Fibroblast of skin of abdomen (primary cell): ENCODE measurements around the gene BRAP.
"Not testable (repeated sequence)": the region's sequence is repeated elsewhere in the genome, so short reads cannot be mapped to it uniquely, and the experiment has no call there.

Source experiments
- DNase-seq: peaks from one replicate; pipeline ENCODE4 v3.0.0-alpha.2; 2013

BRAP gene

GRCh38 chr12:111606767-111607230 is 79.0 kb downstream of the BRAP start:
- DNase-seq = no peak

DNA sequence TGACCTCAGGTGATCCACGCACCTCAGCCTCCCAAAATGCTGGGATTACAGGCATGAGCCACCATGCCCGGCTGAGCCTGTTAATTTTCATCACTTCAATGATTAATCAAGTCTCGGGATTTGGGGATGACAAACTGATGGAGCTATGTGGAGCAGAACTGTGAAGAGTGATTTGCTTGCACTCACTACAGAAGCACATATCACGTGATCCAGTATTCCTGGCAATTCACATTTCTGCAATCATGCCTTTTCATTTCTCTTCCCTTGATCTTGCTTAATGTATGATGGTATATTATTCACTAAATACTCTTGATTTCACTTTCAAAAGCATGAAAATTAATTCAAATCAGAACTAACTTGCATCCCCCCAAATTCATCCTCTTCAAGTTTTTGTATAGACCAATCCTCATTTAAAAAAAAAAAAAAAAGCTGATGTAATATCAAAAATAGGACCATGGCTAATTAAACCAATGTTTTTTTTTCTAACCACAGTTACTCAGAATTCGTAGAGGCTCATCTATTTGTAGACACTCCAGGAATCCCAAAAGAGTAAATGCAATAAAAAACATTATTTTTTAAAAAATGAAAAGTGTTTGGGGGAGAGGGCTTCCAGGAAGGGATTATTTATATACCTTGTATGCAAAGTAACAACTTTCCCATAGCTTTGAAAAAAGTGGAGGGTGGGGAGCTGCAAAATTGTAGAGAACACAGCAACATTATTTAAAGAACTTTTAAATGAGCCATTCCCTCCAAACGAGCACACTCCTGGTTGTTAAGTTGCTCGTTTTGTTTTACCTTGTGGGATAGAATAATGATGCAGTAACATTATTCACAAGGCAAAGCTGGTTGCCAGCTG is 79.6 kb downstream of the BRAP start:
- DNase-seq = peak; percentile 58

DNA sequence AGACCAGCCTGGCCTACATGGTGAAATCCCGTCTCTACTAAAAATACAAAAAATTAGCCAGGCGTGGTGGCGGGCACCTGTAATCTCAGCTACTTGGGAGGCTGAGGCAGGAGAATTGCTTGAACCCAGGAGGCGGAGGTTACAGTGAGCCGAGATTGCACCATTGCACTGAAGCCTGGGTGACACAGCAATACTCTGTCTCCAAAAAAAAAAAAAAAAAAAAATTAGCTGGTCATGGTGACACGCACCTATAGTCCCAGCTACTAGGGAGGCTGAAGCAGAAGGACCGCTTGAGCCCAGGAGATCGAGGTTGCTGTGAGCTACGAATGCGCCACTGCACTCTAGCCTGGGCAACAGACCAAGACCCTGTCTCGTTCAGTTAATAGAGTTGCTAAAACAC is 82.9 kb downstream of the BRAP start:
- not testable (repeated sequence) for DNase-seq

DNA sequence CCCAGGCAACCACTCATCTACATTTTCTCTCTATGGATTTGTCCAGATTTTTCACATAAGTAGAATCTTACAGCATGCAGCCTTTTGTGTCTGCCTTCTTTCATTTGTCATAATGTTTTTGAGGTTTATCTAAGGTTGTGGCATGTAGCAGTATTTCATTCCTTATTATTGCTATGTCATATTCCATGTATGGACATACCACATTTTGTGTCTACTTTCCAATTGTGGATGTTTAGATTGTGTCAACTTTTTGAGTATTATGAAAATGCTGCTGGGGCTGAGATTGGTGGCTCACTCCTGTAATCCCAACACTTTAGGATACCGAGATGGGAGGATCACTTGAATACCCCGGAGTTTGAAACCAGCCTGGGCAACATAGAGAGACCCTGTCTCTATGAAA is 83.4 kb downstream of the BRAP start:
- no peak for DNase-seq

- not testable (repeated sequence) for DNase-seq
Measured at GRCh38 chr12:111600986-111601385, 84.8 kb downstream of the BRAP start.

DNA sequence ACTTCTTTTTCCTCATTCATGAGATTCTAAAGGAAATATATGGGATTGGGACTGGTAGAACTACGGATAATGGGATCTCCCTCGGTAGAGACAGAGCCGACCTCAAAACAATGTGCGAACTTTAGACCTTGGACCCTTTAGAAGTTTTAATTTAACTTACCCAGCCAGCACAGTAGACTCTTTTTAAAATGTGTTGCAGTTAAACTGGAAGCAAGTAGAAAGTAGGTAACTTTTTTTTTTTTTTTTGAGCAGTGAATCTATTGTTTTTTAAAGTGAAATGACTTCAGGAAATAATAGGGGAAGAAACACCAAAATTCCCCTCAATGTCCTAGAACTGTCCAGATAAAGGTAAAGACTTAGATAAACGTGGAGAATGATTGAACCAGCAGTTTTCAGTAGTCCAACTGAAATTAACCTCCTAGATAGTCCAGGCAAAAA is 85.5 kb downstream of the BRAP start:
- DNase-seq = no peak

DNA sequence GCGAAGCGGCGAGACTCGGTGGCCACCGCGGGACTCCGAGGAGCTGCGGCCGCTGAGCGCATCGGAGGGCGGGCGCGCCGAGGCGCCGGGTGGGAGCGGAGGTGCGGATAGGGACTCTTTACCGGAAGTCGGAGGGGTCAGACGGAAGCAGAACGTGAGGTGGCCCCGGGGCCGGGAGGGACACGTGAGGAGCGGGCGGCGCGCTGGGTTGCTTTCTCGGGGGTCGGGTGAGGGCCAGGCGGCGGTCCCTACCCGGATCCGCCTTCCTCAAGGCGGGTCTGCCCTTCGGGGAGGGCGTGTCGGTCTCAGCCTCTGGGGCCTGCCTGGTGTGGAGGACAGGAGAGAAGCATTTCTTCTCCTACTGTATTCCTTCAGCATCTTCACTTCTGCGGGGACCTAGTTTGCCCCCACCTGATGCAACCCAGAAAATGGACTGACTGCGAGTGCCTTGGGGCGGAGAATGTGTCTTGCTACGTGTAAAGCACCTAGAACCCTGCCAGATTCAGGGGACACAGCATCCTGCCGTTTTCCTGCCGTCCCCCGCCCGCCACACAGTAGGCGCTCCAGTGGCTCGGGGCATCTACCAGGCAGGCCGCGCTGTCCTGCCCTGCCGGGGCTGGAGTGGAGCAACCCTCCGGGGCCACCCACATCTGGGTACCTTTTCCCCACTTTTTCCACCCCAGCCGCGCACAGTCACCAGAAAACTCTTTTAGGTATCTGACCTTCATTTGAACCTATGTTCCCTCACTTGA is 86.1 kb downstream of the BRAP start:
- DNase-seq = peak; percentile 97

DNA sequence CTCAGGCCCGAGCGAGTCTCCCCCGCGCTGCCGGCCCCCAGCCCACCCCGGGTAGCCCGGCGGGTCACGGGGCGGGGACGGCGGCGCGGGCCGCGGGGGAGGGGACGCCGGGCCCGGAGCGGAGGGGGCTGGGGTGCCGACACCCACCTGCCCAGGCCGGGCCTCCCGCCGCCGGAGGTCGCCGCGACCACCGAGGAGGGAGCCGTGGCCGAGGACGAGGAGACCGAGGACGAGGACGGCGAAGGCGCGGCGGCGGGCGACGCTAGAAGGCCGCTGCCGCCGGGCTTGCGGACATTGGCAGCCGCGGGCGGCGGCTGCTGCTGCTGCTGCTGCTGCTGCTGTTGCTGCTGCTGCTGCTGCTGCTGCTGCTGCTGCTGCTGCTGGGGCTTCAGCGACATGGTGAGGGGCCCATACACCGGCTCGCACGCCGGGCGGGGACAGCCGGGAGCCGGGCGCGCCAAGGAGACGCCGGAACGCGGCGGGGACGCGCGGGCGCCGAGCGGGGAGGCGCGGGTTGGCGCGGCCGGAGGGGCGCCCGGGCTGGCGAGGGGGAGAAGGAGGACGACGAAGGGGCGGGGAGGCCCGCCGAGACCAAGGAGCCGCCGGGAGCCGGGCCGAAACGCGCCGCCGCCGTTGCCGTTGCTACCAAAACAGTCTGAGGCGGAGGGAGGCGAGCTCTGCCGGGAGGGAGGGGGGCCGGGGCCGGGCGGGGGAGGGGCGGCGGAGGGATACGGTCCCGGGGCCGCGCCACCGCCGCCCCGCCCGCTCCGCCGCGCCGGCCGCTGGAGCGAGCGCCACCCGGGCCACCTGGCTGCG is 86.9 kb downstream of the BRAP start, which contains the start of gene ATXN2:
Gene ATXN2 (minus strand): TSS at position 679 of the 816 bp plus-strand sequence. CDS start 281 bp downstream, at position 398.
- no peak for DNase-seq

DNA sequence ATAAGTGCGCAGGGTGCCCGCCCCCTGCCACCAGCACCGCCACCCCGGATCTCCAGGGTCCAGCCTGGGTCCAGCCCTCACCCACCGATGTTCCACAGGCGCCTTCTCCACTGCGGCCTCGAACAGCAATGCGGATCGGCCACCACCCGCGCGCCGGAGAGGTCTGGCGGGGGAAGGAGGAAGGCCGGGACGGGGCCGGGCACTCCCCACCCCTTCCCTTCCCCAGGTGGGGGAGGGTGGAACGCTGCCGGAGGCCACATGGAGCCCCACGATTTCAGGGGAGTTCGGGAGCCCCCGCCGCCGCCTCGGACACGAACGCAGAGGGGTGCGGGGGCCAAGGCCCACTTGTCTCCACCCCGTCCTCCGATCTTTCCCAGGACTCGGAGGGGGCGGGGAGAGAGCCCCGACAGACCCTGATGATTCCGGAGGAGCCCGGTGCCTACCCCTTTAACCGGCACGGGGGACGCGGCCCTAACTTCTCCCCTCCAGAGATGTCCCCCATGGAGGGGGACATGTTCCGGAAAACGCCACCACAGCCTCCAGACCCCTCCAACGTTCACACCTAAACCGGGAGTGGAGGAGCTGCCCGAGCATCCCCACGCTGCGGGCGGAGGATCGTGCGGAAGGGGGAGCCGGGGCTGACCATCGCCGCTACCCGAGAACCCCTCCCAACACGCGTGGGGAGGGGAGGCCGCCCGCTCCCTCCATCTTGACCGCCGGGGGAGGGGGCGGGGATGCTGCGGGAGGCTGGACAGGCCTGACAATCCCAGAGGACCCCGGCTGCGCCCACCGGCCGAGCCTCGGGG is 87.7 kb downstream of the BRAP start:
- no peak for DNase-seq

- peak; percentile 48 for DNase-seq
Measured at GRCh38 chr12:111596985-111597830, 88.5 kb downstream of the BRAP start.

DNA sequence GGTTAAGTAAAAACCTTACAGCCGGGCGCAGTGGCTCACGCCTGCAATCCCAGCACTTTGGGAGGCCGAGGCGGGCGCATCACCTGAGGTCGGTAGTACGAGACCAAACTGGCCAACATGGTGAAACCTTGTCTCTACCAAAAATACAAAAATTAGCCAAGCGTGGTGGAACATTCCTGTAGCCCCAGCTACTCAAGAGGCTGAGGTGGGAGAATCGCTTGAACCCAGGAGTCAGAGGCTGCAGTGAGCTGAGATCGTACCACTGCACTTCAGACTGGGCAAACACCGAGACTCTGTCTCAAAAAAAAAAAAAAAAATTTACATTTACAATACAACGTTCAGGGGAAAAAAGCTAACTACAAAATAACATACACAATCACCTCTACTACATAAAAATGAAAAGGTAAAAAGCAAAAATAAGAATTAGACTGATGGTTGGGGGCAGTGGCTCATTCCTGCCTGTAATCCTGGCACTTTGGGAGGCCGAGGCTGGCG is 90.4 kb downstream of the BRAP start:
- not testable (repeated sequence) for DNase-seq
